ENCODE results near the gene OR52H1. TPM values are rescaled to one million over a fixed set of nuclear protein-coding genes. Genes with fewer than 3 reads are reported as not detected.

OR52H1 gene
- total RNA-seq (2013; cell fraction: nucleolus; rRNA removed), result 27.6 and 31.6 TPM in 2 replicates
- total RNA-seq (2014; rRNA removed) (0.17 and 0.44 TPM in 2 replicates), total RNA-seq (2014; rRNA removed; fragmentation: Illumina TruSeq; extraction: Trizol) (0.40 and 0.46 TPM in 2 replicates), total RNA-seq (2021) (0.19 and 0.28 TPM in 2 replicates), polyA plus RNA-seq (2011; rRNA removed) (0.13 and 0.29 TPM in 2 replicates), polyA plus RNA-seq (2014; fragmentation: Illumina TruSeq; extraction: Trizol) (0.06 and 0.19 TPM in 2 replicates), polyA plus RNA-seq (2014; fragmentation: Nextera tagmentation; extraction: Ambion mirVana) (not detected), polyA plus RNA-seq (2014; rRNA removed) (0.10 and 0.15 TPM in 2 replicates), polyA plus RNA-seq (2016; fragmentation: Nextera tagmentation; extraction: Ambion mirVana) (not detected), polyA minus RNA-seq (2011; rRNA and poly(A)+ RNA removed) (9.1 and 13.9 TPM in 2 replicates), Bru-seq, nascent RNA (percentile 48 among the genes with signal in this experiment), BruChase-seq, experiment 1, labeled RNA remaining after a 6-hour chase (percentile 65 among the genes with signal in this experiment), BruChase-seq, experiment 2, labeled RNA remaining after a 2-hour chase (percentile 57 among the genes with signal in this experiment)
- polyA plus RNA-seq (2011; ENCODE audit: low read depth), result not detected
- polyA plus RNA-seq (2011; cell fraction: cytosol; rRNA removed), result not detected in 2 replicates
- polyA plus RNA-seq (2011; cell fraction: nucleus; rRNA removed), result 1.4 and 1.9 TPM in 2 replicates
- polyA plus RNA-seq (2012), result not detected in 2 replicates
- not detected in 2 replicates for polyA minus RNA-seq (2011; cell fraction: cytosol; rRNA and poly(A)+ RNA removed)
- polyA minus RNA-seq (2011; cell fraction: nucleus; rRNA and poly(A)+ RNA removed), result 6.6 and 8.3 TPM in 2 replicates
- long read RNA-seq, experiment 1, result 0 reads
- long read RNA-seq, experiment 2, result 0 reads

DNA sequence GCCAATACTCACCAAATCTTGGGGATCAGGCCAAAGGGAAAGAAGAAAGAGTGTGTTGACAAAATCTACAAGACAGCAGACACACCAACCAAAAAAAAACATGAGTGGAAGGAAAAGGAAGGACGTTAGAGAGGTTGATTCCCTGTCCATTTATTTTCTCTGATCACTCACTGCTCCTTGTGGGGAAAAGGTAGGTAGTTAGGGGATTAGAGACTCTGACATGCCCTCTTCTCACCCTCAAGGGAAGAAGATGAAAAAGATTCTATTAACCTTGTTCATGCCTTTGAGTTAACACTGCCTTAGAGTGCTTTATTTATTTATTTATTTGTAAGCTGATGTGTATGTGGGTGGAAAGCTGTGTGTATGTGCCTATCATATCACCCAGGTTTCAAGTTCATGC, at the start of gene OR52H1:
Gene OR52H1, minus strand, starts transcription at position 101 of the 400 bp plus-strand sequence. CDS start 3,035 bp downstream, outside the sequence.
- intact Hi-C loops (cut with micrococcal nuclease; ENCODE audit: unreplicated experiment), result no loop called here
- 0% methylated on average over 1 of the region's 1 CpG for WGBS (ENCODE audit: insufficient coverage, insufficient replicate concordance, low lambda C conversion rate, missing lambda C conversion rate)
- SMC1A ChIA-PET (ENCODE audit: uncharacterized antibody, unreplicated experiment), result interaction anchor here (1.5 kb wide), 1 partner anchor 10 kb away, joined by 5 read pairs; no protein-coding TSS in a partner anchor
- Histone ChIP-seq H3K4me2 (ENCODE audit: control insufficient read depth, insufficient read depth) (no peak within 1 kb of the TSS), H3K4me3 (no peak within 1 kb of the TSS), H3K4me1 (ENCODE audit: control insufficient read depth, insufficient read depth, low read length) (no peaks in the 10 kb centered on the region), H3K9ac (ENCODE audit: control insufficient read depth, insufficient read depth, low read length) (no peak within 1 kb of the TSS), H3K9me3 (replicated peaks; ENCODE audit: control insufficient read depth, insufficient read depth, low read length) (no peaks in the 10 kb centered on the region), H2AFZ (ENCODE audit: control insufficient read depth, low read depth, low read length) (no peak within 1 kb of the TSS), H3K79me2 (ENCODE audit: control insufficient read depth, insufficient read depth, low read length) (no peaks in the 10 kb centered on the region), H3K27ac (ENCODE audit: control insufficient read depth, insufficient read depth) (no peak within 1 kb of the TSS), H3K36me3 (ENCODE audit: control insufficient read depth in 2 of 2, insufficient read depth in 2 of 2, low read length in 1 of 2) (no peaks in the 10 kb centered on the region), H3K27me3 (replicated peaks in 1 of 2; ENCODE audit: control insufficient read depth in 2 of 2, insufficient read depth in 2 of 2, low read length in 1 of 2) (no peaks in the 10 kb centered on the region), H4K20me1 (ENCODE audit: control insufficient read depth, insufficient read depth) (no peaks in the 10 kb centered on the region)
- RAD21 ChIA-PET (ENCODE audit: unreplicated experiment), result interaction anchor here (0.5 to 1.8 kb wide), 2 partner anchors 141 to 352 kb away, joined by 3 to 4 read pairs; partner anchors contain the start of gene TRIM22
- CTCF ChIA-PET, result interaction anchor here (1.6 kb wide), 1 partner anchor 72 kb away, joined by 6 read pairs; no protein-coding TSS in a partner anchor
- ATAC-seq, result no peak; the same call in 2 of the 3 replicates
- FAIRE-seq, result no peak
- POLR2A ChIA-PET, result no interaction called here
- no peak for DNase-seq (ENCODE audit: low read depth, low spot score)
- BruUV-seq (replicated peaks), result no TSS peak
- TF ChIP-seq NR2C1 (IDR thresholded peaks at IDR 0.05) (no peak), IKZF2 (IDR thresholded peaks at IDR 0.05) (no peak; a peak in 1 of 4 replicates), CBFB (IDR thresholded peaks at IDR 0.05; ENCODE audit: low read depth) (no peak), MYB (IDR thresholded peaks at IDR 0.05; ENCODE audit: borderline replicate concordance, low read depth, low read length) (no peak), ZBED1 (IDR thresholded peaks at IDR 0.05; ENCODE audit: borderline replicate concordance) (no peak), CHD2 (IDR thresholded peaks at IDR 0.05; ENCODE audit: borderline replicate concordance, low read depth, low read length) (no peak), SREBF1 (IDR thresholded peaks at IDR 0.05; ENCODE audit: low read length) (no peak), PML (IDR thresholded peaks at IDR 0.05; ENCODE audit: low read length) (no peak)
- in situ Hi-C loops (cut with MboI), result no loop called here
